ENCODE measurements around the gene SLX4. TPM values are rescaled to one million over a fixed set of nuclear protein-coding genes. Genes with fewer than 3 reads are reported as not detected.

The SLX4 gene
- polyA plus RNA-seq, 1 of the 3 experiments (the other 2 are of a cell fraction): 2.1 TPM

GRCh38 chr16:3637371-3637923 is 26.0 kb upstream of the SLX4 start:
- H4K20me1 ChIP-seq (ENCODE audit: insufficient read depth): no peaks in the 10 kb centered on the region
- H3K4me3 ChIP-seq (ENCODE audit: low read depth in 2 of 2, low read length in 1 of 2): no peak overlapping the region
- no peak overlapping the region; the same call in 1 of the 2 replicates for H2AFZ ChIP-seq (ENCODE audit: low read depth)
- ChIA-PET CTCF (interaction anchor here (1.1 kb wide), 1 partner anchor 18 kb away, joined by 3 read pairs; no protein-coding TSS in a partner anchor), POLR2A (no interaction called here)
- H3K4me2 ChIP-seq: no peak overlapping the region
- H3F3A ChIP-seq (replicated peaks; ENCODE audit: insufficient read depth): peaks cover 5% of the 10 kb centered on the region
- H3K79me2 ChIP-seq (ENCODE audit: insufficient read depth): peaks cover 31% of the 10 kb centered on the region
- peaks cover 0 to 2% of the 10 kb centered on the region in 2 experiments for H3K36me3 ChIP-seq (replicated peaks in 1 of 2; ENCODE audit: control insufficient read depth in 1 of 2, insufficient read depth in 2 of 2, low read length in 1 of 2)
- WGBS (ENCODE audit: low lambda C conversion rate): 82% methylated on average over 3 of the region's 3 CpGs
- TF ChIP-seq TEAD4 (IDR thresholded peaks at IDR 0.05; ENCODE audit: borderline replicate concordance, insufficient read depth) (no peak), MAX (IDR thresholded peaks at IDR 0.05; ENCODE audit: low read depth) (0 out of 2 replicates have a peak, but pooled peaks have one; percentile 26)
- peak overlapping the region in 1 of 2 experiments; percentile 62; a peak in 2 of 4 replicates for H3K27ac ChIP-seq (ENCODE audit: low read depth in 2 of 2, low read length in 1 of 2)
- H3K27me3 ChIP-seq (ENCODE audit: insufficient read depth): no peaks in the 10 kb centered on the region
- no peaks in the 10 kb centered on the region for H3K9me2 ChIP-seq
- H3K9ac ChIP-seq: no peak overlapping the region
- no peaks in the 10 kb centered on the region for H3K9me3 ChIP-seq
- peak; percentile 29 for DNase-seq
- peaks cover 9 to 24% of the 10 kb centered on the region in 2 experiments; a peak in 2 of 4 replicates for H3K4me1 ChIP-seq (ENCODE audit: control insufficient read depth in 1 of 2, insufficient read depth in 2 of 2, low read depth in 1 of 2, low read length in 1 of 2)

GRCh38 chr16:3625911-3626732 is 14.7 kb upstream of the SLX4 start:
- Histone ChIP-seq H3K36me3 (replicated peaks in 1 of 2; ENCODE audit: control insufficient read depth in 1 of 2, insufficient read depth in 2 of 2, low read length in 1 of 2) (no peaks in the 10 kb centered on the region), H3K27me3 (ENCODE audit: insufficient read depth) (no peaks in the 10 kb centered on the region), H2AFZ (ENCODE audit: low read depth) (no peak overlapping the region), H3K27ac (ENCODE audit: low read depth in 2 of 2, low read length in 1 of 2) (no peak overlapping the region), H3K4me1 (ENCODE audit: control insufficient read depth in 1 of 2, insufficient read depth in 2 of 2, low read depth in 1 of 2, low read length in 1 of 2) (peaks cover 0 to 6% of the 10 kb centered on the region in 2 experiments; a peak in 1 of 4 replicates), H3K4me3 (ENCODE audit: low read depth in 2 of 2, low read length in 1 of 2) (no peak overlapping the region), H3K9ac (no peak overlapping the region), H3K9me2 (no peaks in the 10 kb centered on the region), H4K20me1 (ENCODE audit: insufficient read depth) (0 out of 2 replicates have a peak, but pooled peaks cover 5% of the 10 kb centered on the region), H3K79me2 (ENCODE audit: insufficient read depth) (peaks cover 29% of the 10 kb centered on the region), H3K9me3 (no peaks in the 10 kb centered on the region), H3K4me2 (no peak overlapping the region), H3F3A (replicated peaks; ENCODE audit: insufficient read depth) (peaks cover 5% of the 10 kb centered on the region)
- CTCF ChIA-PET: no interaction called here
- no peak for DNase-seq
- POLR2A ChIA-PET: no interaction called here
- WGBS (ENCODE audit: low lambda C conversion rate): 95% methylated on average over 4 of the region's 4 CpGs
- TF ChIP-seq FOSL2 (IDR thresholded peaks at IDR 0.05; ENCODE audit: borderline replicate concordance, low read depth) (no peak), RAD21 (IDR thresholded peaks at IDR 0.05; ENCODE audit: low read length) (0 out of 2 replicates have a peak, but pooled peaks have one; percentile 19), RXRA (IDR thresholded peaks at IDR 0.05; ENCODE audit: borderline replicate concordance, low read depth) (no peak)

GRCh38 chr16:3625331-3625730 is 13.9 kb upstream of the SLX4 start:
- no peaks in the 10 kb centered on the region for H3K27me3 ChIP-seq (ENCODE audit: insufficient read depth)
- H3K27ac ChIP-seq (ENCODE audit: low read depth in 2 of 2, low read length in 1 of 2): no peak overlapping the region
- peaks cover 29% of the 10 kb centered on the region for H3K79me2 ChIP-seq (ENCODE audit: insufficient read depth)
- 92% methylated on average over 5 of the region's 5 CpGs for WGBS (ENCODE audit: low lambda C conversion rate)
- no peak overlapping the region for H3K9ac ChIP-seq
- no peaks in the 10 kb centered on the region for H3K36me3 ChIP-seq (replicated peaks in 1 of 2; ENCODE audit: control insufficient read depth in 1 of 2, insufficient read depth in 2 of 2, low read length in 1 of 2)
- no peak overlapping the region for H3K4me2 ChIP-seq
- no peak overlapping the region for H3K4me3 ChIP-seq (ENCODE audit: low read depth in 2 of 2, low read length in 1 of 2)
- H3K9me2 ChIP-seq: no peaks in the 10 kb centered on the region
- peaks cover 0 to 6% of the 10 kb centered on the region in 2 experiments; a peak in 1 of 4 replicates for H3K4me1 ChIP-seq (ENCODE audit: control insufficient read depth in 1 of 2, insufficient read depth in 2 of 2, low read depth in 1 of 2, low read length in 1 of 2)
- no peak overlapping the region for H2AFZ ChIP-seq (ENCODE audit: low read depth)
- H3K9me3 ChIP-seq: no peaks in the 10 kb centered on the region
- H4K20me1 ChIP-seq (ENCODE audit: insufficient read depth): 0 out of 2 replicates have a peak, but pooled peaks cover 5% of the 10 kb centered on the region
- CTCF ChIA-PET: no interaction called here
- POLR2A ChIA-PET: no interaction called here
- H3F3A ChIP-seq (replicated peaks; ENCODE audit: insufficient read depth): peaks cover 5% of the 10 kb centered on the region
- no peak for DNase-seq
- TF ChIP-seq NRF1 (IDR thresholded peaks at IDR 0.05; ENCODE audit: low read depth, low read length) (no peak), GATA2 (CRISPR knock-in tag; IDR thresholded peaks at IDR 0.05) (no peak), RAD21 (IDR thresholded peaks at IDR 0.05; ENCODE audit: low read length) (no peak), FOXJ3 (CRISPR knock-in tag; IDR thresholded peaks at IDR 0.05) (no peak), REST (IDR thresholded peaks at IDR 0.05; ENCODE audit: low read depth, low read length) (no peak), TAF1 (IDR thresholded peaks at IDR 0.05; ENCODE audit: borderline replicate concordance, low read depth, low read length) (no peak), TCF12 (IDR thresholded peaks at IDR 0.05) (no peak), MAX (IDR thresholded peaks at IDR 0.05; ENCODE audit: low read depth) (no peak), EZH2phosphoT487 (IDR thresholded peaks at IDR 0.05; ENCODE audit: borderline replicate concordance, low read depth) (no peak), RXRA (IDR thresholded peaks at IDR 0.05; ENCODE audit: borderline replicate concordance, low read depth) (no peak), USF2 (IDR thresholded peaks at IDR 0.05; ENCODE audit: borderline replicate concordance, low read depth, low read length) (no peak), POLR2AphosphoS5 (IDR thresholded peaks at IDR 0.05; ENCODE audit: low read depth, low read length) (no peak)

Measured in SK-N-SH (cell line).